Measurements from ENCODE around the gene NMNAT2.

Gene NMNAT2

GRCh38 chr1:183438060-183438459 is 19.9 kb upstream of the NMNAT2 start:
- TF ChIP-seq TAF1 (IDR thresholded peaks at IDR 0.05; ENCODE audit: borderline replicate concordance, insufficient read depth, low read length): no peak
- no peak for TF ChIP-seq FOXP2 (optimal IDR thresholded peaks at IDR 0.05; ENCODE audit: borderline replicate concordance, extremely low read depth, extremely low read length, insufficient read depth)
- TF ChIP-seq REST (IDR thresholded peaks at IDR 0.05; ENCODE audit: insufficient read depth in 1 of 2, low read depth in 2 of 2, low read length in 2 of 2): no peak
- TF ChIP-seq SIN3A (IDR thresholded peaks at IDR 0.05; ENCODE audit: borderline replicate concordance, insufficient read depth, low read length): no peak
- TF ChIP-seq POLR2AphosphoS5 (IDR thresholded peaks at IDR 0.05; ENCODE audit: low read depth, low read length): no peak

- no peak for TF ChIP-seq SIN3A (IDR thresholded peaks at IDR 0.05; ENCODE audit: borderline replicate concordance, insufficient read depth, low read length)
- no peak for TF ChIP-seq POLR2AphosphoS5 (IDR thresholded peaks at IDR 0.05; ENCODE audit: low read depth, low read length)
- TF ChIP-seq FOXP2 (optimal IDR thresholded peaks at IDR 0.05; ENCODE audit: borderline replicate concordance, extremely low read depth, extremely low read length, insufficient read depth): no peak
- TF ChIP-seq TAF1 (IDR thresholded peaks at IDR 0.05; ENCODE audit: borderline replicate concordance, insufficient read depth, low read length): no peak
- TF ChIP-seq REST (IDR thresholded peaks at IDR 0.05; ENCODE audit: insufficient read depth in 1 of 2, low read depth in 2 of 2, low read length in 2 of 2): no peak
Measured at GRCh38 chr1:183435497-183435896, 17.3 kb upstream of the NMNAT2 start.

- TF ChIP-seq SIN3A (IDR thresholded peaks at IDR 0.05; ENCODE audit: borderline replicate concordance, insufficient read depth, low read length) (no peak), TAF1 (IDR thresholded peaks at IDR 0.05; ENCODE audit: borderline replicate concordance, insufficient read depth, low read length) (no peak), FOXP2 (optimal IDR thresholded peaks at IDR 0.05; ENCODE audit: borderline replicate concordance, extremely low read depth, extremely low read length, insufficient read depth) (no peak), POLR2AphosphoS5 (IDR thresholded peaks at IDR 0.05; ENCODE audit: low read depth, low read length) (no peak), REST (IDR thresholded peaks at IDR 0.05; ENCODE audit: insufficient read depth in 1 of 2, low read depth in 2 of 2, low read length in 2 of 2) (no peak)
Measured at GRCh38 chr1:183433703-183434102, 15.5 kb upstream of the NMNAT2 start.

- TF ChIP-seq FOXP2 (optimal IDR thresholded peaks at IDR 0.05; ENCODE audit: borderline replicate concordance, extremely low read depth, extremely low read length, insufficient read depth) (no peak), TAF1 (IDR thresholded peaks at IDR 0.05; ENCODE audit: borderline replicate concordance, insufficient read depth, low read length) (no peak), POLR2AphosphoS5 (IDR thresholded peaks at IDR 0.05; ENCODE audit: low read depth, low read length) (no peak)
Measured at GRCh38 chr1:183432548-183432875, 14.3 kb upstream of the NMNAT2 start.

- TF ChIP-seq FOXP2 (optimal IDR thresholded peaks at IDR 0.05; ENCODE audit: borderline replicate concordance, extremely low read depth, extremely low read length, insufficient read depth): no peak
- TF ChIP-seq SIN3A (IDR thresholded peaks at IDR 0.05; ENCODE audit: borderline replicate concordance, insufficient read depth, low read length): no peak
- no peak for TF ChIP-seq POLR2AphosphoS5 (IDR thresholded peaks at IDR 0.05; ENCODE audit: low read depth, low read length)
- no peak for TF ChIP-seq REST (IDR thresholded peaks at IDR 0.05; ENCODE audit: insufficient read depth in 1 of 2, low read depth in 2 of 2, low read length in 2 of 2)
- no peak for TF ChIP-seq TAF1 (IDR thresholded peaks at IDR 0.05; ENCODE audit: borderline replicate concordance, insufficient read depth, low read length)
Measured at GRCh38 chr1:183431840-183432547, 13.8 kb upstream of the NMNAT2 start.

Data from PFSK-1 (cell line).